ENCODE results near the gene GATA3.
"Not testable (repeated sequence)": the region's sequence is repeated elsewhere in the genome, so short reads cannot be mapped to it uniquely, and the experiment has no call there.

The GATA3 gene

GRCh38 chr10:8054494-8055407, at the start of gene GATA3:
GATA3 (plus strand) TSS chr10:8054688; CDS start chr10:8055656, 968 bp downstream.
- DNase-seq (ENCODE audit: low read depth), result peak; percentile 57

DNA sequence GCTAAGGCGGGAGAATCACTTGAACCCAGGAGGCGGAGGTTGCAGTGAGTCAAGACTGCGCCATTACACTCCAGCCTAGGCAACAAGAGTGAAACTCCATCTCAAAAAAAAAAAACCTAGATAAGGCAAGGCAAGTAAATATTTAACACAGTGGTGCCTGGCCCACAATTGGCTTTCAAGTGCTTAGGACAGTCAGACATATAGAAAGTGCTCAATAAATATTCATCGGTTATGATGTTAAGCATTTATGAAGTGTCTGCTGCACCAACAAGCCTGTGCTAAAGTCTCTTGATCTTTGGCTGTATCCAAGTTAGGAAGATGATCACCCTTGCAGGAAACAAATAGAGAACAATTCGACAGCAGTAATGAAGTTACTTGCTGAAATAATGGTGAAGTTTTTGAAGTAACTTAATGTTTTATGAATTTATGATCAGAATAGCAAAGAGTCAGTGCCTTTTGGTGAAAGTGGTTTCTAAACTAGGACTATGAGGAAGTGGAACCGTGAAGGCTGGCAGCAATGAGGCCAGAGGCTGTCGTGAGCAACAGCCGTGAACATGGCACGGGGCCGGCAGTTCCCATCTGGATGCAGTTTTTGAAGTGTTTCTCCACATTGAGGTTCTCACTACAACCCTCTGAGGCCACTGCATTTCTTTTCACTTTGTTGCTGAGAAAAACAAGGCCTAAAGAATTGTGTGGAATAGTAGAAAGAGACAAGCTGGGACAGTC, 48.1 kb upstream of the GATA3 start:
- no peak for DNase-seq (ENCODE audit: low read depth)

DNA sequence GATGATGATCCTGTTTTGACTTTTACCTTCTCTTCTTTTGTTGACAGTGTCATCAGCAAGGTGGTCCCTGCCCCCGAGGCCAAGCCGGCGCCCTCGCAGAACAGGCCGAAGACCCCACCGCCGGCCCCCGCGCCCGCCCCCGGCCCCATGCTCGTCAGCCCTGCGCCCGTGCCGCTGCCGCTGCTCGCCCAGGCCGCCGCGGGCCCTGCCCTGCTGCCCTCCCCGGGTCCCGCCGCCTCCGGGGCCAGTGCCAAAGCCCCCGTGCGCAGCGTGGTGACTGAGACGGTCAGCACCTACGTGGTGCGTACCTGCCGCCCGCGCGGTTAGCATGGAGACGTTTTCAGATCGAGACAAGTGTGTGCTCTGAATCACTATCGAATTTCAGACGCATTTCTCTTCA, 45.5 kb upstream of the GATA3 start:
- DNase-seq (ENCODE audit: low read depth), result no peak

- no peak for DNase-seq (ENCODE audit: low read depth)
Observed at GRCh38 chr10:8013006-8013405, 41.5 kb upstream of the GATA3 start.

DNA sequence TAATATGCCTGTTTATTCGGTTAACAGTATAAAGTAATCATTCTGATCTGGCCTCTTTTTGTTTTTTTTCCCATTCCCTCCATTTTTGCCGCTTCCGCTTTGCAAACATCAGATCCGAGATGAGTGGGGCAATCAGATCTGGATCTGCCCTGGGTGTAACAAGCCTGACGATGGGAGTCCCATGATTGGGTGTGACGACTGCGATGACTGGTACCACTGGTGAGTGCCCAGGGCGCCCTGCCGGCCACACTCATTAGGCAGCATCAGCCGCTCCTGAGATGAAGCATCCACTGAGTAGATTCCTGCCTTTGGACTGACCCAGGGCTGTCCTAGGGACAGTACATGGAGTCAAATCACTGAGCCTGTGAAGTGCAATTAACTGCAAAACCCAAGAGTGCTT, 40.9 kb upstream of the GATA3 start:
- DNase-seq (ENCODE audit: low read depth), result no peak

DNA sequence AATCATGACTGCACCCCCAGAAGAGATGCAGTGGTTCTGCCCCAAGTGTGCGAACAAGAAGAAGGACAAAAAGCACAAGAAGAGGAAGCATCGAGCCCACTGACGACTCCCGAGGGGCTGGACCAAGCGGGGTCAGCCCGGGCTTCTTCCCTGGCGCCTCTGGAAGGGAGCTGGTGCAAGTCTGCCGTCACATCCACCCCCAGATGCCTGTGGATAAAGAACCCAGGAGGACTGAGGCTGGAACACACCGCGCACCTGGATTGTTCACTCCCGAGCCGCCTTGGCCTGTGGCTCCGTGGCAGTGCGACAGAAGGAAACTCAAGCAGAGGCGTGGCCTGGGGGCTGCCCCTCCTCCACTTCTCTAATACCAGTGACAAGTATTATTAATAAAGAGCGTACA, 39.8 kb upstream of the GATA3 start:
- no peak for DNase-seq (ENCODE audit: low read depth)

DNA sequence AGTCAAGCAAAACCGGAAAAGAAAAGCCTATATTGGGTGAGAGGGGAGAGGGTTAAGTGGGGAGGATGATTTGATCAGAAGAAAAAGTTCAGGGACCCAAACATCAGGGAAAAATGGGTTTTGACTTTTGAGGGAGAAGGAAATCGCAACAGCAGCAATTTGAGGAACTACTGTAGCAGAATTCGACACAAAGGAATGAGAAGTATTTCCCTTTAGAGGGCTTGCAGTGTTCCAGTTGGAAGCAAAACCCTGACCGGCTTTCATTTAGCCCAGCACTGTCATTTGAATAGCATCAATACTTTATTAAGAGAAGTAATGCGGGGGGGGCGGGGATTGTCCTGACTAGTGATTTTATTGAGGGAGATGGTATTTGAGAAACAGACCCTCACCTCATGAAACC, 37.2 kb upstream of the GATA3 start:
- DNase-seq (ENCODE audit: low read depth), result no peak

GRCh38 chr10:8023321-8023720, 31.2 kb upstream of the GATA3 start:
- no peak for DNase-seq (ENCODE audit: low read depth)

DNA sequence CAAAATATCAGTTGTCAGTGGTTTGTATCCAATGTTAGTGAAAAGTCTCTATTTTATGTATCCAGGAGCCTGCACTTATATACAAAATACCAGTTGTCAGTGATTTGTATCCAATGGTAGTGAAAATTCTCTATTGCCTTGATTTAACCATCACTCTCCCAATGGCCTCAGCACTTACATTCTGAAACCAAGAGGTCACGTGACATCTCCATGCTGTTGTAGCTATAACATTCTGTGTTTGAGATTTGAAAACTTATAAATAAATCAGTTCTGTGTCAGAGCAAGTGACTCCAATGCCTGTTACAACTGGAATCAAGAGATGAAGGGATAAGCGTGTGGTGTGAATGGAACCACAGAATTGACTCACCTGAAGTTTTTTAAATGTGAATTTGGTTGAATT, 30.6 kb upstream of the GATA3 start:
- no peak for DNase-seq (ENCODE audit: low read depth)

DNA sequence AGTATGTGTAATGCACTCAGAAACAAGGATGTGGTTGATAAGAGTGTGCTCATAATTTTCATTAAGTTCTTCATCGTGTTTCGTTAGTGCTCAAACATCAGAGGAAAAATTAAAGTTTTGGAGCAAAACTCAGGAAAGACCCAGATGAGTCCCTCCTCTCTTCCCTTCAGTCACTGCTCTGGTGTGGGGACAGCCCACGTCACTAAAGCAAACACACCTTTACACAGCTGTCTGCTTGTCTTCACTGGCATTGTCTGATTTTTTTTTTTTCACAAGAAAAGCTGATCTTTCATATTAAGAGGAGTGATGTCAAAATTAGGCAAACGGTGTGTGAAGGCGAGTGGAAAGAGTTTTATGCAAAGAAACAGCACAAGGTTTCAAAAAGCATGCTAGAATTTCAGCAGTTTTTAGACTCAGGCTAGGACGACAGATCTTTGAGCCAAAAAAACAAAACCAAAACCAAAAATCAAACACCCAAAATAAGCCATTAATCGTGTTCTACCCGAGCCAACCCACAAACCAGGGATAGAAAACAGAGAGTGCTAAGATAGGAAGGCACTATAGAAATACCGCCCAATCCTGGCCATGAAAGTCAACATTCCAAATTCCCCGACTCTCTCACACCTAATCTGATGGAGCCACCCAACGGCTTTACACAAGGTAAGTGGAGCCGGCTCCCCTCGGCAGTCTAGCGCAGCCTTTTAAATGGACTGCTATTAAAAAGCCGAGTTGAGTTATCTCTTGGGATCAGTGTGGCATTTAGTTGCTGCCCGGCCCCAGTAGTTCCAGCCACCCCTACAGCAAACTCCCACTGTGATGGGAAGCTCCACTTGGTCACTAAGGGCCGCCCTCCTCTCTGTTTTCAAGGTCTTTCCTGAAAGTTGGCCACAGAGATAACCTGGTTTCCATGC, 27.9 kb upstream of the GATA3 start:
- no peak for DNase-seq (ENCODE audit: low read depth)

- not testable (repeated sequence) for DNase-seq (ENCODE audit: low read depth)
Observed at GRCh38 chr10:8031211-8031610, 23.3 kb upstream of the GATA3 start.

DNA sequence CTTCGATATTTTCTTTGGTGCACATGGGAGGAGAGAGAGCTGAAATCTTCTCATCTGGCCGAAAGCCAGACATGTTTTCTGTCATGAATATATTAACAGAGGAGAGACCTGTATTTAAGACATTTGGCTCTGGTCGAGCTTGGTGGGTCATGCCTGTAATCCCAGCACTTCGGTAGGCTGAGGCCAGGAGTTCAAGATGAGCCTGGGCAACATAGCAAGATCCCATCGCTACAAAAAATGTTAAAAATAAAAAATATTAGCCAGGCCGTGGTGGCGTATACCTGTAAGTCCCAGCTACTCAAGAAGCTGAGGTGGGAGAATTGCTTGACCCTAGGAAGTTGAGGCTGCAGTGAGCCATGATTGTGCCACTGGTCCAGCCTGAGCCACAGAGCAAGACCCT, 21.9 kb upstream of the GATA3 start:
- no peak for DNase-seq (ENCODE audit: low read depth)

DNA sequence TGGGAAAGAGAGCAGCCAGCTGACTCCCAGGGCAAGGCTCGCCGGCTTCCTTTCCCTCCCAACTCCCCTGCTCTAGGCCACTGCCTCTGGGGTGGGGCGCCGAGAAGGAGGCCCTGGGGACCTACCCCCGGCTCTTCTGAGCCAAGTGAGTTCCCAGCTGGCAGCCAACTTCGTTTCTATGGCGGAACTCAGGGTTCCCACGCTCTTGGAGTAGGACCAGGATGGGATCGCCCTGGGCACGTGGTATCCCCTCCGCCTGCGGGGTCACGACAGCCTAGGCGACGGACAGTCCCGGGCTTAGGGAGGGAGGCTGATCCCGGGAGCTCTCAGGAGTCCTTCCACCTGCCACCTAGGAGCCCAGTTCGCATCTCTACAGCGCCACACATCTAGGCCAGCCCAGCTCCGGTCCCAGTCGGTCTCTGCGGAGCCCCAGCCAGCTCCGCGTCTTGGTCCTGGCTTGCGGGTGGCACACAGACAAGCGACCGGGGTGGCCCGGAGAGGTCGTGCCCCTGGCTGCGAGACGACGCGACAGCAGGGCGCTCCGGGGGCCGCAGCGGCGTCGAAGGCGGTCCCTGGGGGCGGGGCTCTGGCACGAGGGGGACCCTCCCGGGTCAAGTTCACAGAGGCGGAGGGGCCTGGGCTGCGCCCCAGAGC, 20.5 kb upstream of the GATA3 start:
- DNase-seq (ENCODE audit: low read depth), result no peak

DNA sequence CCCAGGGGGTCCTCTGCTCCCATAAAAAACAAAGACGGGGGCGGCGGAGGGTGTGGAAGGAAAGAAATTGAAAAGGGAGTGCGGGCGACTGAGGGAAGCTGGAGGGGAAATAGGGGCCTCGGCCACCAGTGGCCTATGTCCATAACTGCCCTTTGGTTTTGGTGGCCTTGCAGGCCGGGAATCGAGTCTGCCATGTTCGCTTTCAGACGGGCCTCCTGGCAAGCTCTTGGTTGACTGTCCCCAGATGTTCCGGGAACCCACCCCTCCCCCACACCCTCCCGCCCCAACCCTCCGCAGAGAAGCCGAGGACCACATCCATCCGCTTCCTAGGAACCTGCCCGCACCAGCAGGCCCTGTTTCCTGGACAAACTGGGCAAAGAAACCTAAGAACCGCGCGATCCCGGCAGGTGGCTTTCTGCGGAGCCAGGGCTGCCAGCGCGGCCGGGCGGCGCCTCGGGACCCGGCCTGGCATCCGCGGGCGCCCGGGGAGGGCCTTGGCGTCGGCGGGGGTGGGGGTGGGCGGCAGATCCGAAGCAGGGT, 20.0 kb upstream of the GATA3 start:
- DNase-seq (ENCODE audit: low read depth), result no peak

GRCh38 chr10:8035006-8035640, 19.4 kb upstream of the GATA3 start:
- no peak for DNase-seq (ENCODE audit: low read depth)

- no peak for DNase-seq (ENCODE audit: low read depth)
Observed at GRCh38 chr10:8035641-8036470, 18.6 kb upstream of the GATA3 start.

DNA sequence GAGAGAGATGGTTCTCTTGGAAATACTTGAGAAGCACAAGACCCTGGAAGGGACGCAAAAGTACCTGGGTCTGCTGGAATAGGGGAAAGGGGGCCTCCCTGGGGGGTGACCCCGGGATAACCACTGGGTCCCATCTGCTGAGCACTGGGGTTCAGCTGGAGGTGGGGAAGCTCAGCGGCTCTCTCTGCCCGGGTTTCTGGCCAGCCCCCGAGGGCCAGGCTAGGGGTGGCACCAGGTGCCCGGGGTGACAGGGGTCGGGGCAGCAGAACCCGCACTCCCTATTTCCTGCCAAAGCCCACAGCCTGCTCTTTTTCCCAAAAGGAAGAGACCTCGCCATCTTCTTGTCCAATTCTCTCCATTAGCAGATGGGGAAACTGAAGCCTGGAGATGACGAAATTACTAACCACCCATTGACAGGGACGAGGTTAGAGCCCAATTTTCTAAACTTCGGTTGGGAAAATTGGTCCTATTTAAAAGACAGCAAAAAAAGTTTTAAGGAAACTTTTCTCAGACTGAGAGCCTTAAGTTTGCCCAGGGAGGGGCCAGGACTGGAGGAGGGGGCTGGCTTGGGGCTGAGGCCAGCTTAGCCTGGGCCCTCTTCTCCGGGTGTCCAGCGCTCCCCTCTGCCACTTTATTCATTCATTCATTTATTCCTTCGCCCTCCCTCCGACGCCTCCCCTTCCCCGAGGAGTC, 17.8 kb upstream of the GATA3 start:
- no peak for DNase-seq (ENCODE audit: low read depth)

GRCh38 chr10:8037199-8037801, 17.2 kb upstream of the GATA3 start:
- DNase-seq (ENCODE audit: low read depth), result no peak

Measured in stimulated activated CD8-positive, alpha-beta memory T cell treated with anti-CD3 and anti-CD28 coated beads, Interleukin-12 subunit alpha, Interleukin-12 subunit beta, amount 100 ng/mL, for 4 hours (primary cell).